Esophagus muscularis mucosa (tissue), 4 donors: ENCODE results near the gene PPARD.

Source experiments
- EP300 ChIP-seq: sonication (generic); formaldehyde crosslinking; IDR thresholded peaks from one replicate; pipeline ENCODE4 v1.6.1; 2017; ENCODE audit warnings: antibody characterized with exemption
- POLR2AphosphoS5 ChIP-seq, 2 donors: sonication (generic); formaldehyde crosslinking; IDR thresholded peaks; one replicate each; pipeline ENCODE4 v1.6.1; 2017; ENCODE audit warnings: antibody characterized with exemption in 2 of 2
- TF ChIP-seq, protein P1 (sequence below), 3 experiments: fragments of 200-600 bp in 2 of 3; fragments of 450-650 bp in 1 of 3; sonication (generic) in 2 of 3; IDR thresholded peaks; one replicate each; pipeline ENCODE4 v1.5.1; 2017 to 2019; ENCODE audit warnings: antibody characterized with exemption in 3 of 3, mild to moderate bottlenecking in 2 of 3, moderate library complexity in 1 of 3

DNA sequence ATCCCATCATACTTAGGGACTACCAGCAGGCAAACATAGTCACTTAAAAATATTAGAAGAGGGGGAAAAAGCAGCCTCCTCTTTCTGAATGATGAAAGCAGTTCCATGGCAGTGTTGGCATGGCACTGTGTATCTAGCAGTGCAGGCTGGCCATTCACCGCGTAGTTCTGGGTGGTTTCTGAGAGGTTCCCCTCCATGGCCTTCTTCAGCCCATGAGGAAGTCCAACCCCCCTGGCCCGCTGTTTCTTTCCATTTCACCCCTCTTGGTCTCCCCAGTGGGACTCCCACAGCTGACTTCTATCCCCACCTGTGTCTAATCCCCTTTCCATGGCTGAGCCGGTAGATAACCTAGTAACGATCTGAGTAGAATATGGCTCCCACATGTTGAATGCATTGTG, 17.0 kb downstream of the PPARD start:
- TF ChIP-seq, protein P1, sequence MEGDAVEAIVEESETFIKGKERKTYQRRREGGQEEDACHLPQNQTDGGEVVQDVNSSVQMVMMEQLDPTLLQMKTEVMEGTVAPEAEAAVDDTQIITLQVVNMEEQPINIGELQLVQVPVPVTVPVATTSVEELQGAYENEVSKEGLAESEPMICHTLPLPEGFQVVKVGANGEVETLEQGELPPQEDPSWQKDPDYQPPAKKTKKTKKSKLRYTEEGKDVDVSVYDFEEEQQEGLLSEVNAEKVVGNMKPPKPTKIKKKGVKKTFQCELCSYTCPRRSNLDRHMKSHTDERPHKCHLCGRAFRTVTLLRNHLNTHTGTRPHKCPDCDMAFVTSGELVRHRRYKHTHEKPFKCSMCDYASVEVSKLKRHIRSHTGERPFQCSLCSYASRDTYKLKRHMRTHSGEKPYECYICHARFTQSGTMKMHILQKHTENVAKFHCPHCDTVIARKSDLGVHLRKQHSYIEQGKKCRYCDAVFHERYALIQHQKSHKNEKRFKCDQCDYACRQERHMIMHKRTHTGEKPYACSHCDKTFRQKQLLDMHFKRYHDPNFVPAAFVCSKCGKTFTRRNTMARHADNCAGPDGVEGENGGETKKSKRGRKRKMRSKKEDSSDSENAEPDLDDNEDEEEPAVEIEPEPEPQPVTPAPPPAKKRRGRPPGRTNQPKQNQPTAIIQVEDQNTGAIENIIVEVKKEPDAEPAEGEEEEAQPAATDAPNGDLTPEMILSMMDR (IDR thresholded peaks at IDR 0.05), result no peak
- TF ChIP-seq EP300, result no peak
- no peak for TF ChIP-seq POLR2AphosphoS5 (IDR thresholded peaks at IDR 0.05)
